Natural killer cell (primary cell): ENCODE data around the gene FHIT. TPM values are rescaled to one million over a fixed set of nuclear protein-coding genes. Genes with fewer than 3 reads are reported as not detected.
A peak's percentile ranks its signal among the peaks of the same experiment; 100 is the strongest.

Experiments
- ATAC-seq, 3 donors: fragments of 150-1000 bp in 2 of 3; fragments of 200-7000 bp in 1 of 3; cut with Tn5 transposase; 1 replicate in 1 of 3; 2 replicates in 2 of 3; pipeline ENCODE4 v1.10.0; 2021; ENCODE audit warnings: mild to moderate bottlenecking in 2 of 3, moderate library complexity in 2 of 3
- DNase-seq, 2 donors: peaks; one replicate each; pipeline versions ENCODE4 v3.0.0 to v3.0.0-alpha.2; 2013 to 2021; ENCODE audit warnings: mixed read lengths in 1 of 2
- H3K27ac ChIP-seq: one replicate; pipeline ENCODE4 v1.5.1; 2013; ENCODE audit warnings: mild to moderate bottlenecking, low read length
- H3K27me3 ChIP-seq: one replicate; pipeline ENCODE4 v1.6.1; 2013; ENCODE audit warnings: low read length; ENCODE audit not compliant: control insufficient read depth, insufficient read depth
- H3K36me3 ChIP-seq: one replicate; pipeline ENCODE4 v1.6.1; 2013; ENCODE audit warnings: low read length; ENCODE audit not compliant: control insufficient read depth, insufficient read depth
- H3K4me1 ChIP-seq: one replicate; pipeline ENCODE4 v1.6.1; 2013; ENCODE audit warnings: low read length; ENCODE audit not compliant: control insufficient read depth, insufficient read depth
- H3K4me3 ChIP-seq: one replicate; pipeline ENCODE4 v1.5.1; 2013; ENCODE audit warnings: low read length
- H3K9me3 ChIP-seq: one replicate; pipeline ENCODE4 v1.6.1; 2013; ENCODE audit warnings: low read length; ENCODE audit not compliant: control insufficient read depth, insufficient read depth
- H3K27ac Mint-ChIP-seq, 2 donors: one replicate each; pipeline ENCODE4 v1.8.0; 2022; ENCODE audit warnings: mild to moderate bottlenecking in 2 of 2, mixed read lengths in 2 of 2, moderate library complexity in 1 of 2
- H3K27me3 Mint-ChIP-seq, 2 donors: one replicate each; pipeline ENCODE4 v1.8.0; 2022; ENCODE audit warnings: low read depth in 2 of 2, mixed read lengths in 2 of 2
- H3K36me3 Mint-ChIP-seq: one replicate; pipeline ENCODE4 v1.8.0; 2022; ENCODE audit warnings: mixed read lengths
- H3K4me1 Mint-ChIP-seq, 2 donors: one replicate each; pipeline ENCODE4 v1.8.0; 2022; ENCODE audit warnings: mixed read lengths in 2 of 2
- H3K4me3 Mint-ChIP-seq: one replicate; pipeline ENCODE4 v1.8.0; 2022; ENCODE audit warnings: mild to moderate bottlenecking, moderate library complexity, mixed read lengths
- H3K9me3 Mint-ChIP-seq, 2 donors: one replicate each; pipeline ENCODE4 v1.8.0; 2022; ENCODE audit warnings: mixed read lengths in 2 of 2
- WGBS: methylation state at CpG from one replicate; pipeline ENCODE4 v1.1.7; 2013; ENCODE audit warnings: missing lambda C conversion rate; ENCODE audit not compliant: insufficient coverage; 5-methylcytosine and 5-hydroxymethylcytosine counted together
- intact Hi-C: fragments of 100-400 bp; cut with micrococcal nuclease; formaldehyde crosslinking; loops from one replicate; pipeline ENCODE4 v1.14.2; 2022
- total RNA-seq, 4 donors: library from RNA; stranded (reverse); fragments of 120-200 nt in 1 of 4; gene quantifications; one replicate each; pipeline versions ENCODE4 v1.2.3 to v1.2.4, GENCODE V29; 2013 to 2022
- TF ChIP-seq, protein P1 (sequence below): fragments of 200-600 bp; IDR thresholded peaks from one replicate; pipeline ENCODE4 v1.8.0; 2022; ENCODE audit warnings: antibody characterized with exemption

The FHIT gene
- total RNA-seq, 3 donors from 2014 or later (not counting 1 experiment from before 2014, with no cell fraction given) = 2.7 to 6.1 (median 3.3) TPM

DNA sequence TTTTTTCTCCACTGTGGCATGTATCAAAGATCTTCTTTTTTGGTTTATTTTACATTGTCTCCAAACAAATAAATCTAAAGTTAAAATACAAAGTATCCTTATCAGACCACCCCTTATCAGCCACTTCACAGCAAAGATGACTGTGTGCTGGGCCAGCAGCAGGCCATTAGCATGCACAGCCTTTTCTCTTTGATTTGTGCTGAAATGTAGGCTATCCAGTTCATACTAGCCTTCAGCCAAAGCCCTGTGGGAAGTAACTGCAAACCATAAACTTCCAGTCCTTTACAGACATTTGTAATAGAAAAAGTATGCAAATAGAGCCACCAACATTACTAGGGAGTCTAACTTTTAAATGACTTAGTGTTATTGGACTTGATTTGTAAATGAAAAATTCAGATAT, 816.3 kb downstream of the FHIT start:
- no peak for DNase-seq
- no peak overlapping the region for H3K4me3 Mint-ChIP-seq
- no peaks in the 10 kb centered on the region for H3K27me3 Mint-ChIP-seq
- H3K4me1 Mint-ChIP-seq = no peaks in the 10 kb centered on the region
- H3K27me3 ChIP-seq = no peaks in the 10 kb centered on the region
- H3K36me3 Mint-ChIP-seq = no peaks in the 10 kb centered on the region
- no peaks in the 10 kb centered on the region for H3K9me3 Mint-ChIP-seq
- H3K27ac ChIP-seq = no peak overlapping the region
- intact Hi-C loops = no loop called here
- no peaks in the 10 kb centered on the region for H3K36me3 ChIP-seq
- H3K4me1 ChIP-seq = no peaks in the 10 kb centered on the region
- TF ChIP-seq, protein P1, sequence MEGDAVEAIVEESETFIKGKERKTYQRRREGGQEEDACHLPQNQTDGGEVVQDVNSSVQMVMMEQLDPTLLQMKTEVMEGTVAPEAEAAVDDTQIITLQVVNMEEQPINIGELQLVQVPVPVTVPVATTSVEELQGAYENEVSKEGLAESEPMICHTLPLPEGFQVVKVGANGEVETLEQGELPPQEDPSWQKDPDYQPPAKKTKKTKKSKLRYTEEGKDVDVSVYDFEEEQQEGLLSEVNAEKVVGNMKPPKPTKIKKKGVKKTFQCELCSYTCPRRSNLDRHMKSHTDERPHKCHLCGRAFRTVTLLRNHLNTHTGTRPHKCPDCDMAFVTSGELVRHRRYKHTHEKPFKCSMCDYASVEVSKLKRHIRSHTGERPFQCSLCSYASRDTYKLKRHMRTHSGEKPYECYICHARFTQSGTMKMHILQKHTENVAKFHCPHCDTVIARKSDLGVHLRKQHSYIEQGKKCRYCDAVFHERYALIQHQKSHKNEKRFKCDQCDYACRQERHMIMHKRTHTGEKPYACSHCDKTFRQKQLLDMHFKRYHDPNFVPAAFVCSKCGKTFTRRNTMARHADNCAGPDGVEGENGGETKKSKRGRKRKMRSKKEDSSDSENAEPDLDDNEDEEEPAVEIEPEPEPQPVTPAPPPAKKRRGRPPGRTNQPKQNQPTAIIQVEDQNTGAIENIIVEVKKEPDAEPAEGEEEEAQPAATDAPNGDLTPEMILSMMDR = no peak
- ATAC-seq = no peak
- H3K4me3 ChIP-seq = no peak overlapping the region
- no peak overlapping the region for H3K27ac Mint-ChIP-seq
- no peaks in the 10 kb centered on the region for H3K9me3 ChIP-seq

DNA sequence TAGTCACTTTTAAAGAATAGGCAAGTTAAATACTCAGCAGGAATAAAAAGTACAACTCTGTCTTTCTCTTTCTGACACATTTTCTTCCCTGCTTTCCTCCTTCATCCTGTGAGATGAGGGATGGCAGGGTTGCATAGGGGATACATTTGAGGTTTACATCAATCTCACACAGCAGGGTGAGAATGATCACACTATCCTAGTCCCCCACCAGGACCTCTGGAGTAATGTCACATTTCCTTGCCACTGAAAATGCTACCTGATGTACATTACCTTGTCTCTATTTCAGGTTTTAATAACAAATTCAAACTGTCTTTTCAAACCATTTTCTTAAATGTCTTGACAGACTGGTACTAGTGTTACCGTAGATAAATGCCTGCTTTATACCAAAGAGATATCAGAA, 816.9 kb downstream of the FHIT start:
- no peak overlapping the region for H3K27ac ChIP-seq
- H3K4me1 ChIP-seq = no peaks in the 10 kb centered on the region
- 100% methylated on average over 1 of the region's 1 CpG for WGBS
- TF ChIP-seq, protein P1 = no peak
- Mint-ChIP-seq H3K9me3 (no peaks in the 10 kb centered on the region), H3K4me3 (no peak overlapping the region), H3K4me1 (no peaks in the 10 kb centered on the region), H3K27ac (no peak overlapping the region), H3K27me3 (no peaks in the 10 kb centered on the region), H3K36me3 (no peaks in the 10 kb centered on the region)
- no peaks in the 10 kb centered on the region for H3K27me3 ChIP-seq
- intact Hi-C loops = no loop called here
- no peak overlapping the region for H3K4me3 ChIP-seq
- no peaks in the 10 kb centered on the region for H3K36me3 ChIP-seq
- no peaks in the 10 kb centered on the region for H3K9me3 ChIP-seq
- ATAC-seq = no peak
- DNase-seq = no peak

DNA sequence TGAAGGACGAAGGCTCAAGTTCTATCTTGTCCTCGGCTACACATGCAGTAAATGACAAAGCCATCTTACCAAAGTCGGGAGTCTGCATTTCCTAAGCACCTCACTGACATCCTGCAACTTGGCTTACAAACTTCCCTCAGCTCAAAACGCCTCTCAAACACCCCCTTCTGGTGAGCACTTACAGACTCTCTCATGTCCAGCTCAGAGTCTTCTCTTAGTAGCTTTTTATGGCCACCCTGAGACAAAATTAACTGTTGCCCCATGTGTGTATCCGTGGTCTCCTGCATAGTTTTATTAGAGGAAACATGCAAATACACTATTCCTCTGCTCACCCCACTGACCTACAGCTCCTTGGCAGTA, 819.7 kb downstream of the FHIT start:
- Mint-ChIP-seq H3K27ac (no peak overlapping the region), H3K4me1 (no peaks in the 10 kb centered on the region), H3K27me3 (no peaks in the 10 kb centered on the region), H3K36me3 (no peaks in the 10 kb centered on the region), H3K9me3 (no peaks in the 10 kb centered on the region), H3K4me3 (no peak overlapping the region)
- H3K9me3 ChIP-seq = no peaks in the 10 kb centered on the region
- H3K27ac ChIP-seq = no peak overlapping the region
- no peaks in the 10 kb centered on the region for H3K36me3 ChIP-seq
- H3K4me3 ChIP-seq = no peak overlapping the region
- DNase-seq = peak in 1 of 2 donors; percentile 39
- H3K27me3 ChIP-seq = no peaks in the 10 kb centered on the region
- no peak for ATAC-seq
- TF ChIP-seq, protein P1 = no peak
- intact Hi-C loops = no loop called here
- WGBS = 69% methylated on average over 5 of the region's 5 CpGs
- H3K4me1 ChIP-seq = no peaks in the 10 kb centered on the region

DNA sequence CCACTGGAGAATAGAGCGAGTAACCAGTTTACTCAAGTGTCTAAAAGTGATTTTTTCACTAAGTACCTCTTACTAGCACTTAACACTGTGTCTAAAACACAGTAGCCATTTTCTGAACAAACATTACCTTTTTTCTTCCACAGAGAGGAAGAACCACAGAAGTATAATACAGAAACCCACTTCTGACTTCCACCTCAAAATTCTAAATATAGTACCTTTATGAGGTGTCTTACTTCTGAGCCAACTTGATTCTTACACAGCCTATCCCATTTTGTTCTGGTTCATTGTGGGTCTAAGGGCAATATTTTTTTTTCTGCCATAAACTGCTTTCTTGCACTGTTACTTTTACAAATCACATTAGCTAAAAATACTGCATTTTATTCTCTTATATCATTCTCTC, 821.0 kb downstream of the FHIT start:
- WGBS = 88% methylated on average over 1 of the region's 1 CpG
- Histone ChIP-seq H3K4me1 (no peaks in the 10 kb centered on the region), H3K9me3 (no peaks in the 10 kb centered on the region), H3K36me3 (no peaks in the 10 kb centered on the region), H3K27ac (no peak overlapping the region), H3K4me3 (no peak overlapping the region), H3K27me3 (no peaks in the 10 kb centered on the region)
- Mint-ChIP-seq H3K27me3 (no peaks in the 10 kb centered on the region), H3K9me3 (no peaks in the 10 kb centered on the region), H3K4me1 (no peaks in the 10 kb centered on the region), H3K36me3 (no peaks in the 10 kb centered on the region), H3K27ac (no peak overlapping the region), H3K4me3 (no peak overlapping the region)
- DNase-seq (no peak), ATAC-seq (no peak)
- intact Hi-C loops = no loop called here
- TF ChIP-seq, protein P1 = no peak
